Upper lobe of left lung (tissue), 6 donors: ENCODE results near the gene TRIP12. TPM values are rescaled to one million over a fixed set of nuclear protein-coding genes. Genes with fewer than 3 reads are reported as not detected.

Source experiments
- ATAC-seq, 2 donors: fragments of 200-7000 bp; cut with Tn5 transposase; one replicate each; pipeline ENCODE4 v1.9.1; 2022; ENCODE audit warnings: mild to moderate bottlenecking in 2 of 2, moderate library complexity in 2 of 2; ENCODE audit not compliant: low FRiP score in 2 of 2
- DNase-seq, 2 donors: peaks; one replicate each; pipeline ENCODE4 v3.0.0-alpha.2; 2019 to 2020
- H3K27ac ChIP-seq, 4 donors: fragments of 200-600 bp; sonication (generic); one replicate each; pipeline ENCODE4 v1.5.1; 2016 to 2019
- H3K27me3 ChIP-seq, 4 donors: fragments of 200-600 bp; sonication (generic); one replicate each; pipeline ENCODE4 v1.5.1; 2017 to 2019
- H3K36me3 ChIP-seq, 4 donors: fragments of 200-600 bp; sonication (generic); one replicate each; pipeline ENCODE4 v1.5.1; 2016 to 2019
- H3K4me1 ChIP-seq, 4 donors: fragments of 200-600 bp; sonication (generic); one replicate each; pipeline ENCODE4 v1.5.1; 2018 to 2019
- H3K4me3 ChIP-seq, 4 donors: fragments of 200-600 bp; sonication (generic); one replicate each; pipeline ENCODE4 v1.5.1; 2017 to 2019; ENCODE audit warnings: mild to moderate bottlenecking in 2 of 4, moderate library complexity in 1 of 4
- H3K9me3 ChIP-seq, 4 donors: fragments of 200-600 bp; sonication (generic); one replicate each; pipeline ENCODE4 v1.5.1; 2018 to 2019
- CTCF ChIP-seq, 6 experiments: fragments of 450-650 bp in 4 of 6; fragments of 200-600 bp in 2 of 6; sonication (generic) in 2 of 6; IDR thresholded peaks; one replicate each; pipeline ENCODE4 v1.5.1; 2016 to 2019; ENCODE audit warnings: antibody characterized with exemption in 6 of 6
- EP300 ChIP-seq, 4 donors: sonication (generic); formaldehyde crosslinking; IDR thresholded peaks; one replicate each; pipeline ENCODE4 v1.5.1; 2017; ENCODE audit warnings: antibody characterized with exemption in 4 of 4, control low read depth in 2 of 4
- POLR2A ChIP-seq, 4 donors: fragments of 450-650 bp; IDR thresholded peaks; one replicate each; pipeline ENCODE4 v1.5.1; 2016 to 2017; ENCODE audit warnings: antibody characterized with exemption in 4 of 4, mild to moderate bottlenecking in 2 of 4
- POLR2AphosphoS5 ChIP-seq, 2 donors: sonication (generic); formaldehyde crosslinking; IDR thresholded peaks; one replicate each; pipeline ENCODE4 v1.5.1; 2017; ENCODE audit warnings: antibody characterized with exemption in 2 of 2
- WGBS, 2 donors: methylation state at CpG; one replicate each; pipeline ENCODE4 v1.1.5; 2017 to 2018; 5-methylcytosine and 5-hydroxymethylcytosine counted together
- total RNA-seq, 6 donors: library from RNA; depleted of rRNA in 4 of 6; stranded (reverse); fragments of >200 nt in 4 of 6; gene quantifications; one replicate each; pipeline versions ENCODE4 v1.1.0 to v1.2.1, GENCODE V29; 2016 to 2021
- donor health status: DM: no; HTN: no; CAD: no; lungs with moderate emphysema.
- donor health status: DM: no; HTN: yes; CAD: no; lungs with severe emphysema.

The TRIP12 gene
- total RNA-seq, 6 donors from 2014 or later = 164 to 202 (median 180) TPM

GRCh38 chr2:229956491-229956890, 34.7 kb upstream of the TRIP12 start:
- Histone ChIP-seq H3K36me3 (no peaks in the 10 kb centered on the region), H3K4me3 (no peak overlapping the region), H3K9me3 (no peaks in the 10 kb centered on the region), H3K4me1 (no peaks in the 10 kb centered on the region), H3K27ac (no peak overlapping the region), H3K27me3 (no peaks in the 10 kb centered on the region)
- TF ChIP-seq CTCF (IDR thresholded peaks at IDR 0.05) (no peak), EP300 (IDR thresholded peaks at IDR 0.05) (no peak), POLR2A (IDR thresholded peaks at IDR 0.05) (no peak), POLR2AphosphoS5 (IDR thresholded peaks at IDR 0.05) (no peak)
- ATAC-seq (no peak), DNase-seq (no peak)
- 79 to 88% methylated on average over 3 of the region's 3 CpGs for WGBS, 2 donors

GRCh38 chr2:229955663-229956062, 33.9 kb upstream of the TRIP12 start:
- TF ChIP-seq EP300 (IDR thresholded peaks at IDR 0.05) (no peak), POLR2A (IDR thresholded peaks at IDR 0.05) (no peak), POLR2AphosphoS5 (IDR thresholded peaks at IDR 0.05) (no peak), CTCF (IDR thresholded peaks at IDR 0.05) (no peak)
- Histone ChIP-seq H3K4me1 (no peaks in the 10 kb centered on the region), H3K4me3 (no peak overlapping the region), H3K9me3 (no peaks in the 10 kb centered on the region), H3K27ac (no peak overlapping the region), H3K36me3 (no peaks in the 10 kb centered on the region), H3K27me3 (no peaks in the 10 kb centered on the region)
- WGBS, 2 donors = 91 to 97% methylated on average over 1 of the region's 1 CpG
- ATAC-seq (no peak), DNase-seq (no peak)

GRCh38 chr2:229952256-229952835, 30.5 kb upstream of the TRIP12 start:
- ATAC-seq (no peak), DNase-seq (no peak)
- H3K27me3 ChIP-seq = no peaks in the 10 kb centered on the region
- H3K4me1 ChIP-seq = no peaks in the 10 kb centered on the region
- H3K4me3 ChIP-seq = no peak overlapping the region
- no peak for TF ChIP-seq EP300 (IDR thresholded peaks at IDR 0.05)
- no peak for TF ChIP-seq CTCF (IDR thresholded peaks at IDR 0.05)
- TF ChIP-seq POLR2AphosphoS5 (IDR thresholded peaks at IDR 0.05) = no peak
- no peak for TF ChIP-seq POLR2A (IDR thresholded peaks at IDR 0.05)
- no peaks in the 10 kb centered on the region for H3K9me3 ChIP-seq
- H3K36me3 ChIP-seq = no peaks in the 10 kb centered on the region
- no peak overlapping the region for H3K27ac ChIP-seq
- whole genome bisulfite sequencing, 2 donors = 91 to 97% methylated on average over 4 to 6 of the region's 6 CpGs

- DNase-seq (no peak), ATAC-seq (no peak)
- no peaks in the 10 kb centered on the region for H3K36me3 ChIP-seq
- no peaks in the 10 kb centered on the region for H3K27me3 ChIP-seq
- TF ChIP-seq EP300 (IDR thresholded peaks at IDR 0.05) (no peak), CTCF (IDR thresholded peaks at IDR 0.05) (no peak), POLR2A (IDR thresholded peaks at IDR 0.05) (no peak), POLR2AphosphoS5 (IDR thresholded peaks at IDR 0.05) (no peak)
- H3K4me3 ChIP-seq = no peak overlapping the region
- no peak overlapping the region for H3K27ac ChIP-seq
- H3K4me1 ChIP-seq = no peaks in the 10 kb centered on the region
- no peaks in the 10 kb centered on the region for H3K9me3 ChIP-seq
- 79 to 91% methylated on average over 1 of the region's 1 CpG for WGBS, 2 donors
Measured at GRCh38 chr2:229947544-229947943, 25.7 kb upstream of the TRIP12 start.

GRCh38 chr2:229945975-229946374, 24.2 kb upstream of the TRIP12 start:
- Histone ChIP-seq H3K4me3 (no peak overlapping the region), H3K27ac (no peak overlapping the region), H3K36me3 (no peaks in the 10 kb centered on the region), H3K9me3 (no peaks in the 10 kb centered on the region), H3K27me3 (no peaks in the 10 kb centered on the region), H3K4me1 (no peaks in the 10 kb centered on the region)
- 94 to 98% methylated on average over 8 of the region's 8 CpGs for WGBS, 2 donors
- DNase-seq (no peak), ATAC-seq (no peak)
- TF ChIP-seq POLR2A (IDR thresholded peaks at IDR 0.05) (no peak), EP300 (IDR thresholded peaks at IDR 0.05) (no peak), POLR2AphosphoS5 (IDR thresholded peaks at IDR 0.05) (no peak), CTCF (IDR thresholded peaks at IDR 0.05) (no peak)
